A673 (cell line): ENCODE measurements around the gene SLC29A2. TPM values are rescaled to one million over a fixed set of nuclear protein-coding genes. Genes with fewer than 3 reads are reported as not detected.

Experiments
- BruUV-seq: library from RNA; stranded (reverse); fragments of 400-500 nt; replicated peaks from 2 replicates; lab custom pipeline; 2021; lab: Mats Ljungman, UMichigan
- CTCF ChIA-PET: fragments of 300-600 bp; sonication (Branson Sonifier 250); formaldehyde crosslinking; loops from one replicate; lab custom pipeline; 2022; ENCODE audit warnings: antibody characterized with exemption; lab: Charles Lee
- POLR2A ChIA-PET: fragments of 300-600 bp; sonication (Branson Sonifier 250); formaldehyde crosslinking; loops from one replicate; lab custom pipeline; 2022; ENCODE audit warnings: antibody characterized with exemption; ENCODE audit not compliant: low non-redundant PET; lab: Charles Lee
- DNase-seq: peaks from one replicate; pipeline ENCODE4 v3.0.0-alpha.2; 2015; ENCODE audit warnings: low spot score
- H3K27ac ChIP-seq: fragments of 200-600 bp; sonication (generic); 2 replicates; pipeline ENCODE4 v1.5.1; 2016; ENCODE audit warnings: mixed run types, low read depth, mild to moderate bottlenecking, mixed read lengths, antibody characterized with exemption, low read length; ENCODE audit not compliant: poor library complexity, severe bottlenecking
- H3K27me3 ChIP-seq: fragments of 200-600 bp; sonication (generic); replicated peaks from 2 replicates; pipeline ENCODE4 v1.6.1; 2017; ENCODE audit warnings: mixed run types, low read depth, mild to moderate bottlenecking, mixed read lengths, antibody characterized with exemption, low read length; ENCODE audit not compliant: insufficient read depth, poor library complexity
- H3K36me3 ChIP-seq: fragments of 200-600 bp; sonication (generic); 2 replicates; pipeline ENCODE4 v1.6.1; 2016; ENCODE audit warnings: mixed run types, mild to moderate bottlenecking, mixed read lengths, antibody characterized with exemption, low read length; ENCODE audit not compliant: insufficient read depth, poor library complexity, severe bottlenecking
- H3K4me1 ChIP-seq: fragments of 200-600 bp; sonication (generic); 2 replicates; pipeline ENCODE4 v1.6.1; 2017; ENCODE audit warnings: mixed run types, mild to moderate bottlenecking, mixed read lengths, antibody characterized with exemption, low read length; ENCODE audit not compliant: insufficient read depth, poor library complexity, severe bottlenecking
- H3K4me3 ChIP-seq: fragments of 200-600 bp; sonication (generic); 2 replicates; pipeline ENCODE4 v1.5.1; 2016; ENCODE audit warnings: low read depth, mixed run types, mild to moderate bottlenecking, mixed read lengths, low read length; ENCODE audit not compliant: poor library complexity, severe bottlenecking
- H3K9me3 ChIP-seq: fragments of 200-600 bp; sonication (generic); 2 replicates; pipeline ENCODE4 v1.6.1; 2016; ENCODE audit warnings: mixed run types, low read depth, mild to moderate bottlenecking, mixed read lengths, antibody characterized with exemption, low read length; ENCODE audit not compliant: poor library complexity, severe bottlenecking
- CTCF ChIP-seq: fragments of 300-800, 200-600 bp; sonication (generic); conservative IDR thresholded peaks from 2 replicates; pipeline ENCODE4 v1.5.1; 2017; ENCODE audit warnings: low read depth, mild to moderate bottlenecking, antibody characterized with exemption, low read length, moderate library complexity, mixed read lengths
- EZH2 ChIP-seq: fragments of 200-600 bp; sonication (generic); IDR thresholded peaks from 2 replicates; pipeline ENCODE4 v1.6.1; 2017; ENCODE audit warnings: borderline replicate concordance, low read depth, mild to moderate bottlenecking, mixed read lengths, antibody characterized with exemption, low read length; ENCODE audit not compliant: poor library complexity, severe bottlenecking
- intact Hi-C: fragments of 100-400 bp; cut with micrococcal nuclease; formaldehyde crosslinking; loops from one replicate; pipeline ENCODE4 v1.10.0; 2022; ENCODE audit not compliant: unreplicated experiment
- total RNA-seq: library from RNA; stranded (reverse); gene quantifications from 2 replicates; pipeline ENCODE4 v1.2.3, GENCODE V29; 2021

Gene SLC29A2
- total RNA-seq, 1 experiment from 2014 or later: 62.4 TPM

GRCh38 chr11:66341502-66342126 is 29.9 kb downstream of the SLC29A2 start:
- POLR2A ChIA-PET: no interaction called here
- H3K36me3 ChIP-seq: peaks cover 16% of the 10 kb centered on the region
- no peak for TF ChIP-seq EZH2

GRCh38 chr11:66340596-66341501 is 30.7 kb downstream of the SLC29A2 start:
- Histone ChIP-seq H3K36me3 (peaks cover 16% of the 10 kb centered on the region), H3K4me3 (no peak overlapping the region), H3K27me3 (no peaks in the 10 kb centered on the region), H3K4me1 (peaks cover 31% of the 10 kb centered on the region), H3K9me3 (no peaks in the 10 kb centered on the region), H3K27ac (no peak overlapping the region)
- TF ChIP-seq CTCF: no peak
- TF ChIP-seq EZH2: no peak
- no TSS peak for BruUV-seq
- CTCF ChIA-PET: no interaction called here
- POLR2A ChIA-PET: no interaction called here
- DNase-seq: no peak
- intact Hi-C loops: no loop called here

More at GRCh38 chr11:66341502-66342126, 29.9 kb downstream of the SLC29A2 start:
- intact Hi-C loops: no loop called here
- BruUV-seq: no TSS peak
- H3K4me3 ChIP-seq: no peak overlapping the region
- H3K27ac ChIP-seq: no peak overlapping the region
- CTCF ChIA-PET: no interaction called here
- no peaks in the 10 kb centered on the region for H3K27me3 ChIP-seq
- no peaks in the 10 kb centered on the region for H3K9me3 ChIP-seq
- no peak for DNase-seq
- peaks cover 31% of the 10 kb centered on the region for H3K4me1 ChIP-seq

- Histone ChIP-seq H3K4me1 (peaks cover 32% of the 10 kb centered on the region), H3K27ac (no peak overlapping the region), H3K9me3 (no peaks in the 10 kb centered on the region), H3K36me3 (peaks cover 16% of the 10 kb centered on the region), H3K4me3 (no peak overlapping the region), H3K27me3 (no peaks in the 10 kb centered on the region)
- TF ChIP-seq CTCF (no peak), EZH2 (no peak)
- ChIA-PET CTCF (no interaction called here), POLR2A (no interaction called here)
- DNase-seq: no peak
- intact Hi-C loops: no loop called here
- BruUV-seq: no TSS peak
These were observed 31.7 kb downstream of the SLC29A2 start for GRCh38 chr11:66339686-66340483.
